ENCODE results near the gene METTL25B. TPM values are rescaled to one million over a fixed set of nuclear protein-coding genes. Genes with fewer than 3 reads are reported as not detected.

Gene METTL25B
- total RNA-seq, 1 donor from 2014 or later = 41.0 TPM

- H3K4me1 ChIP-seq = peaks cover 9% of the 10 kb centered on the region
- peaks cover 83% of the 10 kb centered on the region for H3K36me3 ChIP-seq
- no peak overlapping the region for H3K27ac ChIP-seq
- intact Hi-C loops (cut with DNase I) = no loop called here
- TF ChIP-seq CTCF (IDR thresholded peaks at IDR 0.05) = no peak
- no peak for ATAC-seq
- no peaks in the 10 kb centered on the region for H3K9me3 ChIP-seq
- no peak for DNase-seq
- H3K27me3 ChIP-seq (ENCODE audit: low read depth) = no peaks in the 10 kb centered on the region
- H3K4me3 ChIP-seq = no peak overlapping the region
These were observed 57.2 kb downstream of the METTL25B start for GRCh38 chr1:156785458-156785857.

Other genes starting within 250 kb of the METTL25B start
- 51.0 TPM for gene MEF2D, start 227.7 kb upstream of the METTL25B start, total RNA-seq
- gene IQGAP3, start 155.9 kb upstream of the METTL25B start, total RNA-seq = 1.7 TPM
- gene TTC24, start 148.7 kb upstream of the METTL25B start, total RNA-seq = not detected
- 62.2 TPM for gene NAXE, start 136.7 kb upstream of the METTL25B start, total RNA-seq
- gene GPATCH4, start 127.0 kb upstream of the METTL25B start, total RNA-seq = 17.9 TPM
- 0.21 TPM for gene HAPLN2, start 109.1 kb upstream of the METTL25B start, total RNA-seq
- gene BCAN, start 86.4 kb upstream of the METTL25B start, total RNA-seq = not detected
- 39.8 TPM for gene NES, start 51.1 kb upstream of the METTL25B start, total RNA-seq
- 2.1 TPM for gene CRABP2, start 22.9 kb upstream of the METTL25B start, total RNA-seq
- gene ISG20L2, start 297 bp downstream of the METTL25B start, total RNA-seq = 22.6 TPM
- 43.7 TPM for gene MRPL24, start 12.6 kb downstream of the METTL25B start, total RNA-seq
- gene HDGF, start 23.2 kb downstream of the METTL25B start, total RNA-seq = 146 TPM
- gene PRCC, start 39.1 kb downstream of the METTL25B start, total RNA-seq = 51.9 TPM
- gene SH2D2A, start 88.4 kb downstream of the METTL25B start, total RNA-seq = 3.5 TPM
- gene INSRR, start 130.6 kb downstream of the METTL25B start, total RNA-seq = not detected
- 1.9 TPM for gene NTRK1, start 132.4 kb downstream of the METTL25B start, total RNA-seq
- 14.8 TPM for gene PEAR1, start 165.2 kb downstream of the METTL25B start, total RNA-seq
- 5.3 TPM for gene LRRC71, start 192.2 kb downstream of the METTL25B start, total RNA-seq

All from lower lobe of right lung (tissue), 2 donors.